Measurements from ENCODE around the gene FREY1.

DNA sequence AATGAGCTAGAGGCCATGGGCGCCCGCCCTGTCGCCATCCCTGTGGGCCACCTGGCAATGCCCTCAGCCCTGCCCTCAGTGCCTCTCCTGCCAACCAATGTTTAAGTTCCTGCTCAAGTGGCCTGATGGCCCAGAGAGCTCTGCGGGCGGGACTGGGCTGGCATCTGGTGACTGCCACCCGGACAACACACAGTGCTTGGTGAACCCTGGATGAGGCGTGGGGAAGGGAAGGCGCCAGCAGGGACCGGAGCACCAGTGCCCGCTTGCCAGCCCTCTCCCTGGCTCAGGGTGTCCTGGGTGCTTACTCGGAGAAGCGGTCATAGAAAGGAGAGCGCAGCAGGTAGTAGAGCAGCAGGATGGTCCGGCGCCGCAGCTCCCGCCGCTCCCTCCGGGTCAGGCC lies 6.4 kb upstream of the FREY1 start:
- TF ChIP-seq POLR2A (IDR thresholded peaks at IDR 0.05) (no peak), EP300 (IDR thresholded peaks at IDR 0.05) (no peak)
- TF ChIP-seq, protein P1, sequence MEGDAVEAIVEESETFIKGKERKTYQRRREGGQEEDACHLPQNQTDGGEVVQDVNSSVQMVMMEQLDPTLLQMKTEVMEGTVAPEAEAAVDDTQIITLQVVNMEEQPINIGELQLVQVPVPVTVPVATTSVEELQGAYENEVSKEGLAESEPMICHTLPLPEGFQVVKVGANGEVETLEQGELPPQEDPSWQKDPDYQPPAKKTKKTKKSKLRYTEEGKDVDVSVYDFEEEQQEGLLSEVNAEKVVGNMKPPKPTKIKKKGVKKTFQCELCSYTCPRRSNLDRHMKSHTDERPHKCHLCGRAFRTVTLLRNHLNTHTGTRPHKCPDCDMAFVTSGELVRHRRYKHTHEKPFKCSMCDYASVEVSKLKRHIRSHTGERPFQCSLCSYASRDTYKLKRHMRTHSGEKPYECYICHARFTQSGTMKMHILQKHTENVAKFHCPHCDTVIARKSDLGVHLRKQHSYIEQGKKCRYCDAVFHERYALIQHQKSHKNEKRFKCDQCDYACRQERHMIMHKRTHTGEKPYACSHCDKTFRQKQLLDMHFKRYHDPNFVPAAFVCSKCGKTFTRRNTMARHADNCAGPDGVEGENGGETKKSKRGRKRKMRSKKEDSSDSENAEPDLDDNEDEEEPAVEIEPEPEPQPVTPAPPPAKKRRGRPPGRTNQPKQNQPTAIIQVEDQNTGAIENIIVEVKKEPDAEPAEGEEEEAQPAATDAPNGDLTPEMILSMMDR (IDR thresholded peaks at IDR 0.05), result no peak

Measured in upper lobe of left lung (tissue), 4 donors.